ENCODE data around the gene FAM13A.

GRCh38 chr4:88757067-88757466 is 299.9 kb downstream of the FAM13A start:
- TF ChIP-seq CTCF (IDR thresholded peaks at IDR 0.05; ENCODE audit: poor library complexity, severe bottlenecking) (no peak), EZH2 (IDR thresholded peaks at IDR 0.05; ENCODE audit: borderline replicate concordance, insufficient read depth, low read length, poor library complexity, severe bottlenecking) (no peak), POLR2AphosphoS5 (IDR thresholded peaks at IDR 0.05) (no peak), EP300 (conservative IDR thresholded peaks at IDR 0.05; ENCODE audit: poor library complexity, severe bottlenecking) (no peak), REST (IDR thresholded peaks at IDR 0.05; ENCODE audit: borderline replicate concordance) (no peak), RAD21 (conservative IDR thresholded peaks at IDR 0.05) (no peak), MXI1 (conservative IDR thresholded peaks at IDR 0.05; ENCODE audit: poor library complexity, severe bottlenecking) (no peak), SMC3 (conservative IDR thresholded peaks at IDR 0.05; ENCODE audit: poor library complexity) (no peak), TAF1 (IDR thresholded peaks at IDR 0.05; ENCODE audit: low read depth) (no peak)
